ENCODE data around the gene KSR1. TPM values are rescaled to one million over a fixed set of nuclear protein-coding genes. Genes with fewer than 3 reads are reported as not detected.

KSR1 gene
- polyA plus RNA-seq, 1 experiment = 28.2 TPM

DNA sequence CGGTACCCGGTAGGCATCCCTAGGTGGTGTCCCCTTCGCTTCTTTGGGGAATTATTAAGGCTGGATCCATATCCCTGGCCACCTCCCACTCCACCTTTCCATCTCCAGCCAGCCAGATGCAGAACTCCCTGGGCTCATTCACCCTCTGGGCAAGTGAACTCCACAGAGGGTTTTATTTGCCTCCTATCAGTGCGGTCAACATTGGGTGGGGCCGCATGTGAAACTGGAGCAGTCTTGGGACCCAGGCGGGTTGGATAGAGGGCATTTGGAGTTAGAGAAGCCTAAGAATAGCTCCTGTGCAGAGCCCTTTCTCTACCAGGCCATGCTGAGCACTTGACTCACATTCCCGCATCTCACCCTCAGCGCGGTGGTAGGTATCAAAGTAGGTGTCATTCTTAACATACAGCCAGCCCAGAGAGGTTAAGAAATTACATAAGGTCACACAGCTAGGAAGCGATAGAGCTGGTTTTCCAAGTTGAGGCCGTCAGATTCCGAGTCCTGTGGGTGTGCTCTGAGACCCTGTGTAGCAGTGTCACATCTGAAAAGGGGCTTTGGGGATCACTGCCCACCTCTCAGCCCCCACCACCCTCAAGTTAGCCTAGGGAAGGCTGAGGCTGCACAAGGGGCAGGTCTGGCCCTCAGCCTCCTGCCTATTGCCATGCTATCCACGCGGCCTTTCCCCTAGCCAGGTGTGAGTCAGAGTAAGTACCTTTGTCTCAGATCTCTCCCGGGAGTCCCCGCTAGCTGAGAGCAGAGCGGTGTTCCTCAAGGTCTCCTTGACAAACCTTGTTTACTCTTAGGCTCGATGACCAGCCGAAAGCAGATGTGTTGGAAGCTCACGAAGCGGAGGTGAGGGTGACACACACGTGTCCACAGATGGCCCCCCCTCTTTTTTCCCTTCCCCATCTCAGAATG, 147.9 kb downstream of the KSR1 start:
- POLR2A ChIA-PET = no interaction called here
- TF ChIP-seq, protein P1, sequence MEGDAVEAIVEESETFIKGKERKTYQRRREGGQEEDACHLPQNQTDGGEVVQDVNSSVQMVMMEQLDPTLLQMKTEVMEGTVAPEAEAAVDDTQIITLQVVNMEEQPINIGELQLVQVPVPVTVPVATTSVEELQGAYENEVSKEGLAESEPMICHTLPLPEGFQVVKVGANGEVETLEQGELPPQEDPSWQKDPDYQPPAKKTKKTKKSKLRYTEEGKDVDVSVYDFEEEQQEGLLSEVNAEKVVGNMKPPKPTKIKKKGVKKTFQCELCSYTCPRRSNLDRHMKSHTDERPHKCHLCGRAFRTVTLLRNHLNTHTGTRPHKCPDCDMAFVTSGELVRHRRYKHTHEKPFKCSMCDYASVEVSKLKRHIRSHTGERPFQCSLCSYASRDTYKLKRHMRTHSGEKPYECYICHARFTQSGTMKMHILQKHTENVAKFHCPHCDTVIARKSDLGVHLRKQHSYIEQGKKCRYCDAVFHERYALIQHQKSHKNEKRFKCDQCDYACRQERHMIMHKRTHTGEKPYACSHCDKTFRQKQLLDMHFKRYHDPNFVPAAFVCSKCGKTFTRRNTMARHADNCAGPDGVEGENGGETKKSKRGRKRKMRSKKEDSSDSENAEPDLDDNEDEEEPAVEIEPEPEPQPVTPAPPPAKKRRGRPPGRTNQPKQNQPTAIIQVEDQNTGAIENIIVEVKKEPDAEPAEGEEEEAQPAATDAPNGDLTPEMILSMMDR (IDR thresholded peaks at IDR 0.05; ENCODE audit: low read depth, low read length) = no peak
- CTCF ChIA-PET = interaction anchor here (0.5 to 7.5 kb wide), 31 partner anchors 7 to 755 kb away, joined by 3 to 94 read pairs (median 4); partner anchors contain the start of gene KSR1
- Histone ChIP-seq H3K27ac (ENCODE audit: low read depth, low read length) (no peak overlapping the region), H3K4me3 (ENCODE audit: low read depth, low read length) (no peak overlapping the region), H3K27me3 (ENCODE audit: control insufficient read depth, insufficient read depth, low read length) (no peaks in the 10 kb centered on the region), H3K9me3 (ENCODE audit: control insufficient read depth, insufficient read depth, low read length) (no peaks in the 10 kb centered on the region)
- no peak for DNase-seq (ENCODE audit: low read depth, low spot score)

DNA sequence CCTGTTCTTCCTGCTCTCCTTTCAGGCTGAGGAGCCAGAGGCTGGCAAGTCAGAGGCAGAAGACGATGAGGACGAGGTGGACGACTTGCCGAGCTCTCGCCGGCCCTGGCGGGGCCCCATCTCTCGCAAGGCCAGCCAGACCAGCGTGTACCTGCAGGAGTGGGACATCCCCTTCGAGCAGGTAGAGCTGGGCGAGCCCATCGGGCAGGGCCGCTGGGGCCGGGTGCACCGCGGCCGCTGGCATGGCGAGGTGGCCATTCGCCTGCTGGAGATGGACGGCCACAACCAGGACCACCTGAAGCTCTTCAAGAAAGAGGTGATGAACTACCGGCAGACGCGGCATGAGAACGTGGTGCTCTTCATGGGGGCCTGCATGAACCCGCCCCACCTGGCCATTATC, 149.2 kb downstream of the KSR1 start:
- ChIA-PET CTCF (interaction anchor here (0.5 to 2.1 kb wide), 3 partner anchors 148 to 369 kb away, joined by 3 to 11 read pairs (median 8); no protein-coding TSS in a partner anchor), POLR2A (no interaction called here)
- DNase-seq (ENCODE audit: low read depth, low spot score) = no peak
- Histone ChIP-seq H3K27ac (ENCODE audit: low read depth, low read length) (no peak overlapping the region), H3K4me3 (ENCODE audit: low read depth, low read length) (no peak overlapping the region), H3K27me3 (ENCODE audit: control insufficient read depth, insufficient read depth, low read length) (no peaks in the 10 kb centered on the region), H3K9me3 (ENCODE audit: control insufficient read depth, insufficient read depth, low read length) (no peaks in the 10 kb centered on the region)
- TF ChIP-seq, protein P1 (IDR thresholded peaks at IDR 0.05; ENCODE audit: low read depth, low read length) = no peak

DNA sequence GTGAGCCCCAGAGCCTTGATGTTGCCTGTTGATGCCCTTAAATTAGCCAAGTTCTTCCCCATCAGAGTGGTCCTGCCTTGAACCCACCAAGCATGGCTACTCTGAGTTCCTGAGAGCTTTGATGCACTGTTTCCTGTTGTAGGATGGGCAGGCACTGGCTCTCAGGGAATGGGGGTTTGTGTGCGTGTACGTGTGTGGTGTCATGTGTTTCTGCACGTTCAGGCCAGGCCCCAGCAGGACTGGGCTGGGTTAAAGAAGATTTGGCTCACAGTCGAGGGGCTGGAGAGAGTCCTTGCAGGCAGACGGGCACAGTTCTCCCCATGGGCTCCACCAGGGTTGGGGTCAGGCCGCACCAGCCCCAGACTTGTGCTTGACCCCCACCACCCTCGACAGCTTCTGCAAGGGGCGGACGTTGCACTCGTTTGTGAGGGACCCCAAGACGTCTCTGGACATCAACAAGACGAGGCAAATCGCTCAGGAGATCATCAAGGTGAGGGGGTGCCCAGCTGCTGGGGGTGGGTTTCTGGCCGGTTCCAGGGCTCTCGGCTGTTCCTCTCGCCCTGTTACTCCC, 151.4 kb downstream of the KSR1 start:
- ChIA-PET POLR2A (no interaction called here), CTCF (interaction anchor here (1.0 to 1.4 kb wide), 5 partner anchors 41 to 254 kb away, joined by 3 to 5 read pairs (median 3); no protein-coding TSS in a partner anchor)
- no peaks in the 10 kb centered on the region for H3K27me3 ChIP-seq (ENCODE audit: control insufficient read depth, insufficient read depth, low read length)
- no peak overlapping the region for H3K27ac ChIP-seq (ENCODE audit: low read depth, low read length)
- H3K4me3 ChIP-seq (ENCODE audit: low read depth, low read length) = no peak overlapping the region
- TF ChIP-seq, protein P1 (IDR thresholded peaks at IDR 0.05; ENCODE audit: low read depth, low read length) = no peak
- no peak for DNase-seq (ENCODE audit: low read depth, low spot score)
- no peaks in the 10 kb centered on the region; the same call in 1 of the 2 replicates for H3K9me3 ChIP-seq (ENCODE audit: control insufficient read depth, insufficient read depth, low read length)

DNA sequence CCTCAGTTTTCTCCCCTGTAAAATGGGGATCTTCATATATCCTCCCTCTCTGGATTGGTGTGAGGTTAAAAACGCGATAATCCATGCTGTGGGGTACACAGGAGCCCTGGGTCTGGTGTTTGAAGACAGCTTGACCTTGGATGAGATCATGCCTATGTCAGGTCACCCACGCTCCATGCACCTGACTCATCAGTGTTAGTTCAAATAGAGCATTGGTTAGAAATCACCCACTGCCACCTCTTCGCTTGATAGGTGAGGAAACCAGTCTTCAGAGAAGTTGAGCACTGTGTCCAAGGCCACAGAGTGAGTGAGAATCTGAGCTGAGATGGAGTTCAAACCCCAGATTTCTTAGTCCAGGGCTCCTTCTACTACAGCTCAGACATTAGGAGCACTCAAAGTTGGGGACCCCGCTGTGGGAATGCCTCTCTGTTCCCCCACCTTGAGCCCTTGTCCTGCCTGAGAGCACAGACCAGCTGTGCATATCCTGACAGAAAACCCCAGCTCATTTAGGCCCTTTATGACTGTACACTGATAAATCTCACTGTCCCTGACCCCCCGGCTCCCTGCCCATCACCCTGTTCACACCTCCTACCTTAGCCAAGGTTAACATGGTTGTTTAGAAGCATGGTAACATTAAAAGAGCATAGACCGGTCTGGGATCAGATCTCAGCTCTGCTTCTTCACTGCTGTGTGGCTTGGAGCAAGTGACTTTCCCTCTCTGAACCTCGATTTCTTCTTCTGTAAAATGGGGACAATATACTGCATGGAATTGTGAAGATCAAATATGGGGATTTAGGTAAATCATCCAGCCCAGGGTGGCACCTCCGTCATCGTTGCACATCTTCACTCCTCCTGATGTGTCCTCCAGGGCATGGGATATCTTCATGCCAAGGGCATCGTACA, 152.3 kb downstream of the KSR1 start:
- H3K4me3 ChIP-seq (ENCODE audit: low read depth, low read length) = no peak overlapping the region
- H3K27me3 ChIP-seq (ENCODE audit: control insufficient read depth, insufficient read depth, low read length) = no peaks in the 10 kb centered on the region
- ChIA-PET POLR2A (no interaction called here), CTCF (interaction anchor here (1.0 to 7.0 kb wide), 5 partner anchors 7 to 276 kb away, joined by 3 to 60 read pairs (median 3); no protein-coding TSS in a partner anchor)
- TF ChIP-seq, protein P1 (IDR thresholded peaks at IDR 0.05; ENCODE audit: low read depth, low read length) = no peak
- no peaks in the 10 kb centered on the region; the same call in 1 of the 2 replicates for H3K9me3 ChIP-seq (ENCODE audit: control insufficient read depth, insufficient read depth, low read length)
- no peak for DNase-seq (ENCODE audit: low read depth, low spot score)
- H3K27ac ChIP-seq (ENCODE audit: low read depth, low read length) = no peak overlapping the region

All from AG04450 (cell line).